ENCODE results near the gene CNFN. TPM values are rescaled to one million over a fixed set of nuclear protein-coding genes. Genes with fewer than 3 reads are reported as not detected.

CNFN gene

Small RNAs within 50 kb of the gene (small RNA-seq; reads per million reads assigned to genes)
- not detected for gene MIR8077 (ENCODE audit: low read depth)

All from mesenchymal stem cell (in vitro differentiated cells and primary cell).